Measurements from ENCODE around the gene MROH9. TPM values are rescaled to one million over a fixed set of nuclear protein-coding genes. Genes with fewer than 3 reads are reported as not detected.

MROH9 gene
- total RNA-seq, 1 experiment from 2014 or later: not detected

DNA sequence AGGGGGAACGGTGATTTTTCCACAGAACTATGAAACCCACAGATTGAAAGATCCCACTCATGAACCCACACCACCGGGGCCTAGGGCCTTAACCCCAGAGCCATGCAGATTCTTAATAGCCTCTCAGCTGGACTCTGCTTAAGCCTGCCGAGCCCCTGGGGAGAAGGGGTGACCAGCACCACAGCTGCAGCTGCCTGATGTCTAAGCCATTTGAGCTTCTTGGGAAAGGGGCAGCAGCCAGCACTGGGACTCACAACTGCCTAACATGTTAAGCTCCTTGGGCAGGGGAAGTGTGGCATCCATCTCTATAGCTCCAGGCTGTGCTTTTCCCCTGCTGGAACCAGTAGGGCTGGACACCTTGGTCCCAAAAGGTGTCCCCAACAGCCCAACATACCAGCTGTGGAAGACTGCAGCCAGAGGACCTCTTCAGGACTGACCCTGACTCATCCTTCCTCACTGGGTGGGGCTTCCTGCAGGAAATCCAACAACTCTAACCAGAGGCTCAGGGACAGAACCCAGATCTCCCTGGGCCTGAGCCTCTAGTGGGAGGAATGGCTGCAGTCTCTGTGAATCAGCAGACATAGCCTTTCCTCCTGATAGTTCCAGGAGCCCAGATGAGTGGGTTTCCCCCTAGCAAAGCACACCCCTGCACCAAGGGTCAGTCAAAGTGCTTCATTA is 120.8 kb downstream of the MROH9 start:
- no TSS peak for BruUV-seq (replicated peaks)
- ATAC-seq: no peak
- Histone ChIP-seq H3K79me2 (ENCODE audit: insufficient read depth, low read length) (no peaks in the 10 kb centered on the region), H3K9me3 (ENCODE audit: control insufficient read depth in 1 of 2, insufficient read depth in 1 of 2, low read depth in 1 of 2, low read length in 2 of 2) (no peaks in the 10 kb centered on the region), H3K27ac (ENCODE audit: low read depth, low read length) (no peak overlapping the region), H2AFZ (ENCODE audit: low read depth, low read length, poor library complexity, severe bottlenecking) (no peak overlapping the region), H3K4me3 (replicated peaks in 1 of 2; ENCODE audit: low read depth in 1 of 2, low read length in 2 of 2) (no peak overlapping the region), H4K20me1 (ENCODE audit: insufficient read depth) (no peaks in the 10 kb centered on the region), H3K4me1 (ENCODE audit: control insufficient read depth in 1 of 2, insufficient read depth in 2 of 2, low read length in 2 of 2) (peaks cover 0 to 3% of the 10 kb centered on the region in 2 experiments; a peak in 1 of 4 replicates), H3K9ac (ENCODE audit: low read length) (no peak overlapping the region), H3K4me2 (ENCODE audit: low read length) (no peak overlapping the region), H3K36me3 (ENCODE audit: control insufficient read depth in 1 of 2, insufficient read depth in 2 of 2, low read length in 2 of 2) (no peaks in the 10 kb centered on the region), H3K27me3 (ENCODE audit: insufficient read depth, low read length) (no peaks in the 10 kb centered on the region), H3K9me2 (ENCODE audit: insufficient read depth) (no peaks in the 10 kb centered on the region)
- RAD21 ChIA-PET (ENCODE audit: low non-redundant PET in 1 of 2, low total read pairs in 2 of 2, uncharacterized antibody in 2 of 2, unreplicated experiment in 2 of 2): no interaction called here
- no peak for TF ChIP-seq YY1 (IDR thresholded peaks at IDR 0.05; ENCODE audit: extremely low read depth, insufficient replicate concordance, low read depth, low read length)
- no peak for TF ChIP-seq EZH2phosphoT487 (IDR thresholded peaks at IDR 0.05; ENCODE audit: borderline replicate concordance)
- no peak for TF ChIP-seq SRF (IDR thresholded peaks at IDR 0.05; ENCODE audit: low read depth)
- TF ChIP-seq, protein P1, sequence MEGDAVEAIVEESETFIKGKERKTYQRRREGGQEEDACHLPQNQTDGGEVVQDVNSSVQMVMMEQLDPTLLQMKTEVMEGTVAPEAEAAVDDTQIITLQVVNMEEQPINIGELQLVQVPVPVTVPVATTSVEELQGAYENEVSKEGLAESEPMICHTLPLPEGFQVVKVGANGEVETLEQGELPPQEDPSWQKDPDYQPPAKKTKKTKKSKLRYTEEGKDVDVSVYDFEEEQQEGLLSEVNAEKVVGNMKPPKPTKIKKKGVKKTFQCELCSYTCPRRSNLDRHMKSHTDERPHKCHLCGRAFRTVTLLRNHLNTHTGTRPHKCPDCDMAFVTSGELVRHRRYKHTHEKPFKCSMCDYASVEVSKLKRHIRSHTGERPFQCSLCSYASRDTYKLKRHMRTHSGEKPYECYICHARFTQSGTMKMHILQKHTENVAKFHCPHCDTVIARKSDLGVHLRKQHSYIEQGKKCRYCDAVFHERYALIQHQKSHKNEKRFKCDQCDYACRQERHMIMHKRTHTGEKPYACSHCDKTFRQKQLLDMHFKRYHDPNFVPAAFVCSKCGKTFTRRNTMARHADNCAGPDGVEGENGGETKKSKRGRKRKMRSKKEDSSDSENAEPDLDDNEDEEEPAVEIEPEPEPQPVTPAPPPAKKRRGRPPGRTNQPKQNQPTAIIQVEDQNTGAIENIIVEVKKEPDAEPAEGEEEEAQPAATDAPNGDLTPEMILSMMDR (IDR thresholded peaks at IDR 0.05 in 2 of 3, conservative IDR thresholded peaks at IDR 0.05 in 1 of 3; ENCODE audit: borderline replicate concordance in 1 of 3, insufficient read depth in 1 of 3, low read depth in 2 of 3, low read length in 2 of 3): no peak
- TF ChIP-seq POLR2AphosphoS5 (IDR thresholded peaks at IDR 0.05; ENCODE audit: low read depth, low read length): no peak
- no peak for TF ChIP-seq EZH2 (IDR thresholded peaks at IDR 0.05)
- TF ChIP-seq POLR2A (IDR thresholded peaks at IDR 0.05; ENCODE audit: borderline replicate concordance, extremely low read depth, insufficient read depth, insufficient read length): no peak
- no peak for TF ChIP-seq ZFX (IDR thresholded peaks at IDR 0.05)
- no peak for TF ChIP-seq CEBPB (IDR thresholded peaks at IDR 0.05; ENCODE audit: low read depth)
- no peak for TF ChIP-seq CBX3 (IDR thresholded peaks at IDR 0.05; ENCODE audit: low read depth)
- CTCF ChIA-PET: no interaction called here
- POLR2A ChIA-PET: no interaction called here
- intact Hi-C loops (cut with micrococcal nuclease): no loop called here
- no peak for DNase-seq (ENCODE audit: low read depth, low spot score)

Data from HCT116 (cell line).